Transverse colon (tissue), 4 donors: ENCODE results near the gene SHROOM3. TPM values are rescaled to one million over a fixed set of nuclear protein-coding genes. Genes with fewer than 3 reads are reported as not detected.
A peak's percentile ranks its signal among the peaks of the same experiment; 100 is the strongest.

Source experiments
- DNase-seq: peaks from one replicate; pipeline ENCODE4 v3.0.0-alpha.2; 2019
- H3K27ac ChIP-seq, 4 donors: fragments of 200-600 bp; sonication (generic); 2 replicates each; pipeline ENCODE4 v1.5.1; 2016 to 2018; ENCODE audit warnings: inconsistent platforms in 4 of 4
- H3K27me3 ChIP-seq: fragments of 200-600 bp; sonication (generic); 2 replicates; pipeline ENCODE4 v1.5.1; 2017; ENCODE audit warnings: inconsistent platforms
- H3K36me3 ChIP-seq, 4 donors: fragments of 200-600 bp; sonication (generic); 2 replicates each; pipeline ENCODE4 v1.5.1; 2017 to 2019; ENCODE audit warnings: inconsistent platforms in 4 of 4
- H3K4me1 ChIP-seq, 4 donors: fragments of 200-600 bp; sonication (generic); 2 replicates each; pipeline ENCODE4 v1.5.1; 2017 to 2020; ENCODE audit warnings: inconsistent platforms in 4 of 4
- H3K4me3 ChIP-seq, 4 donors: fragments of 200-600 bp; sonication (generic); 1 replicate in 1 of 4; 2 replicates in 3 of 4; pipeline versions ENCODE4 v1.5.1 to v1.6.1; 2017 to 2019; ENCODE audit warnings: inconsistent platforms in 4 of 4
- H3K9me3 ChIP-seq, 2 donors: fragments of 200-600 bp; sonication (generic); 2 replicates each; pipeline ENCODE4 v1.5.1; 2017 to 2019; ENCODE audit warnings: inconsistent platforms in 2 of 2
- EP300 ChIP-seq: sonication (generic); formaldehyde crosslinking; IDR thresholded peaks from one replicate; pipeline ENCODE4 v1.6.1; 2017; ENCODE audit warnings: antibody characterized with exemption, low read depth
- POLR2A ChIP-seq: fragments of 450-650 bp; IDR thresholded peaks from one replicate; pipeline ENCODE4 v1.6.1; 2016; ENCODE audit warnings: antibody characterized with exemption, mild to moderate bottlenecking, moderate library complexity
- POLR2AphosphoS5 ChIP-seq, 3 donors: sonication (generic); formaldehyde crosslinking; IDR thresholded peaks; one replicate each; pipeline ENCODE4 v1.6.1; 2016; ENCODE audit warnings: antibody characterized with exemption in 3 of 3
- WGBS, 2 donors: methylation state at CpG; one replicate each; pipeline ENCODE4 v1.1.5; 2018; ENCODE audit warnings: low coverage in 1 of 2; 5-methylcytosine and 5-hydroxymethylcytosine counted together
- in situ Hi-C, 4 donors: fragments of 200-750 bp; cut with MboI; loops; one replicate each; pipeline versions ENCODE4 v1.15.0 to v1.15.1; 2017; ENCODE audit warnings: low sequenced_read_pairs in 3 of 4, low pct_ligation_motif_present in 1 of 4, low pct_unique_long_range_greater_than_20kb in 1 of 4
- intact Hi-C: fragments of 100-400 bp; cut with DNase I; formaldehyde crosslinking; loops from one replicate; pipeline ENCODE4 v1.15.1; 2023; ENCODE audit warnings: low total_unique reads
- total RNA-seq, 4 donors: library from RNA; depleted of rRNA; stranded (reverse); fragments of >200 nt; gene quantifications; one replicate each; pipeline ENCODE4 v1.1.0, GENCODE V29; 2016
- TF ChIP-seq, protein P1 (sequence below), 5 experiments: fragments of 200-600 bp in 3 of 5; fragments of 450-650 bp in 2 of 5; sonication (generic) in 3 of 5; IDR thresholded peaks; 1 replicate in 2 of 5; 2 replicates in 3 of 5; pipeline ENCODE4 v1.5.1; 2016 to 2017; ENCODE audit warnings: antibody characterized with exemption in 5 of 5, inconsistent platforms in 3 of 5, mild to moderate bottlenecking in 2 of 5, moderate library complexity in 1 of 5

SHROOM3 gene
- total RNA-seq, 4 donors from 2014 or later: 182 to 456 (median 437) TPM

DNA sequence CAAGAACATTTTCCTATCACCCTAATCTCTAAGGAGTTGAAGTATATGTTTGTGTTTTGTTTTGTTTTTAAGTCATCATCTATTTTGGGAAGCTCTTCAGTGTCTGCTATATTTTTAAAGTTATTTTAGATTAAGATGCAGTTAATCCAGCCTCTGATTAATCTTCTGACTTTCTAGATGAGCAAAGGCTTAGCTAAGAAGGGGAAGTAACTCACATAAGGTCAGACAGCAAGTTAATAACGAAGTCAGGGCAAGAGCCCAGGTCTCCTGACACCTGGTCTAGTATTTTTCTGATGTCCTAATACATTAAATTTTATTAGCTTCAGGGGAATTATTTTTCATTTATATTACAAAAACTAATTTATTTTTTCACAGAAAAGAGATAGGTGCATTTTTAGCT is 294.4 kb downstream of the SHROOM3 start:
- no peak for DNase-seq
- WGBS, 2 donors: 69 to 70% methylated on average over 1 of the region's 1 CpG
- H3K9me3 ChIP-seq: no peaks in the 10 kb centered on the region
- intact Hi-C loops: no loop called here
- H3K27me3 ChIP-seq: no peaks in the 10 kb centered on the region
- peaks cover 0 to 6% (median 2%) of the 10 kb centered on the region in 4 donors for H3K36me3 ChIP-seq
- TF ChIP-seq POLR2AphosphoS5 (IDR thresholded peaks at IDR 0.05) (no peak), POLR2A (no peak), EP300 (no peak)
- TF ChIP-seq, protein P1, sequence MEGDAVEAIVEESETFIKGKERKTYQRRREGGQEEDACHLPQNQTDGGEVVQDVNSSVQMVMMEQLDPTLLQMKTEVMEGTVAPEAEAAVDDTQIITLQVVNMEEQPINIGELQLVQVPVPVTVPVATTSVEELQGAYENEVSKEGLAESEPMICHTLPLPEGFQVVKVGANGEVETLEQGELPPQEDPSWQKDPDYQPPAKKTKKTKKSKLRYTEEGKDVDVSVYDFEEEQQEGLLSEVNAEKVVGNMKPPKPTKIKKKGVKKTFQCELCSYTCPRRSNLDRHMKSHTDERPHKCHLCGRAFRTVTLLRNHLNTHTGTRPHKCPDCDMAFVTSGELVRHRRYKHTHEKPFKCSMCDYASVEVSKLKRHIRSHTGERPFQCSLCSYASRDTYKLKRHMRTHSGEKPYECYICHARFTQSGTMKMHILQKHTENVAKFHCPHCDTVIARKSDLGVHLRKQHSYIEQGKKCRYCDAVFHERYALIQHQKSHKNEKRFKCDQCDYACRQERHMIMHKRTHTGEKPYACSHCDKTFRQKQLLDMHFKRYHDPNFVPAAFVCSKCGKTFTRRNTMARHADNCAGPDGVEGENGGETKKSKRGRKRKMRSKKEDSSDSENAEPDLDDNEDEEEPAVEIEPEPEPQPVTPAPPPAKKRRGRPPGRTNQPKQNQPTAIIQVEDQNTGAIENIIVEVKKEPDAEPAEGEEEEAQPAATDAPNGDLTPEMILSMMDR (IDR thresholded peaks at IDR 0.05): no peak
- peaks cover 0 to 5% (median 0%) of the 10 kb centered on the region in 4 donors for H3K4me1 ChIP-seq
- H3K27ac ChIP-seq: no peak overlapping the region
- no peak overlapping the region for H3K4me3 ChIP-seq
- in situ Hi-C loops: no loop called here

DNA sequence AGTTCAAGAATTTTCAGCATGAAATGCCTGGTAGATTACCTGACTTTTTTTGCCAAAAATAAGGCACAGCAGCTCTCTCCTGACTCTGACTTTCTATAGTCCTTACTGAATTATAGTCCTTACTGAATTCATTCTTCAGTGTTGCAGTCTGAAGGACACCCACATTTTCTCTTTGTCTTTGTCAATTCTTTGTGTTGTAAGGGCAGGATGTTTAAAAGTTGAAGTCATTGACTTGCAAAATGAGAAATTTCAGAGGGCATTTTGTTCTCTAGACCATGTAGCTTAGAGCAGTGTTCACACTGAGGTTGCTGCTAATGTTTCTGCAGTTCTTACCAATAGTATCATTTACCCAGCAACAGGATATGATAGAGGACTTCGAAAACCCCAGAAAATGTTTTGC is 295.0 kb downstream of the SHROOM3 start:
- Histone ChIP-seq H3K36me3 (peaks cover 0 to 6% (median 2%) of the 10 kb centered on the region in 4 donors), H3K27ac (peak overlapping the region in 1 of 4 donors; percentile 14), H3K9me3 (no peaks in the 10 kb centered on the region), H3K27me3 (no peaks in the 10 kb centered on the region), H3K4me3 (no peak overlapping the region), H3K4me1 (peaks cover 0 to 5% (median 0%) of the 10 kb centered on the region in 4 donors)
- in situ Hi-C loops: no loop called here
- WGBS, 2 donors: 60 to 83% methylated on average over 1 of the region's 1 CpG
- intact Hi-C loops: no loop called here
- no peak for DNase-seq
- TF ChIP-seq POLR2AphosphoS5 (IDR thresholded peaks at IDR 0.05): peak in 1 of 3 donors; percentile 12
- no peak for TF ChIP-seq POLR2A
- TF ChIP-seq EP300: no peak

DNA sequence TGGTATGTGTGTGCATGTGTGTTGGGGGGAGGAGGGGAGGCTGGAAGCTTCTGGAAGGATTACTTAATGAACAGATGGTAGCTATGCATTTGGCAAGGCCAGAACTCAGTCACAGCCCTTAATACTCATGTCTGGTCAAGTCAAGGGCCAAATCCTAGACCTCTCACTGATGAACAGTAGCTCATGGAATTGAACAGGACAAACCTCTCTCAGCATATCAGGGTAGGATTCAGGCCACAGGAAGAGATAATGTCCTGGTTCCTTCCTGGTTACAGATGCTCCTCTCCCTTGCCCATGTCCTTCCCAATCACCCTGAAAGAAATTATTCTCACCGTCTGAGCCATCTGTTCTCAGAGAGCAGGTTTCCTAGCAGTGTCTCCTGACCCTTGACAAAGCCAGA is 297.2 kb downstream of the SHROOM3 start:
- no peak for TF ChIP-seq POLR2AphosphoS5 (IDR thresholded peaks at IDR 0.05)
- TF ChIP-seq, protein P1 (IDR thresholded peaks at IDR 0.05): no peak
- no peak for TF ChIP-seq EP300
- no peak for TF ChIP-seq POLR2A
- Histone ChIP-seq H3K36me3 (peaks cover 0 to 6% (median 2%) of the 10 kb centered on the region in 4 donors), H3K27ac (no peak overlapping the region), H3K27me3 (no peaks in the 10 kb centered on the region), H3K9me3 (no peaks in the 10 kb centered on the region), H3K4me1 (peaks cover 0 to 7% (median 2%) of the 10 kb centered on the region in 4 donors), H3K4me3 (no peak overlapping the region)
- in situ Hi-C loops (no loop called here), intact Hi-C loops (no loop called here)
- 58% methylated on average over 1 of the region's 1 CpG; no CpG with 5 or more reads in 1 of the 2 donors for WGBS, 2 donors
- DNase-seq: no peak

DNA sequence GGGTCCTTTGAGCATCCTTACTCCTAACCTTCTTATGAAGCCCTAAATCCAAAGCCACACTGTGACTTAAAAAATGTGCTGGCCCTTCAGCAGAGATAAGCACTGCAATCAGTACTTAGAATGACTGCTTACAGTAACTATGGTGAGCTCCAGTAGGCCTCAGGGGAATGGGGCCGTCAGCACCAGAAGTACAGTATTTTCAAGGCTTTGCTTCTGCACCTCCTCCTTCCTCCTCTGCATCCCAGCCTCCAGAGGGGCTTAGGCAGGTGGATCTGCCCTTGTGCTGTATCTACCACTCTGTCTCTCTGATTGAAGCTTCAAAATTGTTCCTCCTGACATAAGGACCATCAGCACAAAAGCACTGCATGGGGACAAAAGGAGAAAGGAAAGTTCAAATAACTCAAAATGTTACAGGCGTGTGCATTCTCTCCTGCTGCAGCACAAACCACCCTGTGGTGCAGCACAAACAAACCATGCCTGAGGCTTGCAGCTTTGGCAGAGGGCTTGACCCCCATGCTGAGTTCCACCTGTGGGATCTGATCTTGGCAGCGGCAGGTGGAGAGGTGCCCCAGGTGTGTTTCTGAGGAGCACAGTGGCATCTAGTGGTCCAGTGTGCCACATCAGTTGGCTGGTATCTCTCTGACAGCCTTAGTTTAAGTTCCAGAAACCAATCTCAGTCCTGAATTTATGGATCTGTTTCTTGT is 298.2 kb downstream of the SHROOM3 start:
- 58 to 80% methylated on average over 1 to 3 of the region's 3 CpGs for WGBS, 2 donors
- Histone ChIP-seq H3K4me1 (peaks cover 0 to 16% (median 2%) of the 10 kb centered on the region in 4 donors), H3K4me3 (no peak overlapping the region), H3K27ac (peak overlapping the region in 1 of 4 donors; percentile 28), H3K36me3 (peaks cover 0 to 6% (median 2%) of the 10 kb centered on the region in 4 donors), H3K27me3 (no peaks in the 10 kb centered on the region), H3K9me3 (no peaks in the 10 kb centered on the region)
- in situ Hi-C loops (no loop called here), intact Hi-C loops (no loop called here)
- peak; percentile 52 for DNase-seq
- TF ChIP-seq POLR2AphosphoS5 (IDR thresholded peaks at IDR 0.05): no peak
- TF ChIP-seq, protein P1 (IDR thresholded peaks at IDR 0.05): peak in 2 of 5 experiments; percentile 15 to 37
- TF ChIP-seq POLR2A: no peak
